ENCODE measurements around the gene MDFI. TPM values are rescaled to one million over a fixed set of nuclear protein-coding genes. Genes with fewer than 3 reads are reported as not detected.

Gene MDFI
- total and polyA plus RNA-seq, 4 donors: 0.24 to 2.8 (median 0.50) TPM; not detected in 1

GRCh38 chr6:41674231-41675000 is 36.1 kb downstream of the MDFI start:
- Histone ChIP-seq H3K4me3 (ENCODE audit: low read depth in 1 of 3, low read length in 3 of 3) (no peak overlapping the region), H3K4me1 (ENCODE audit: control insufficient read depth in 4 of 4, insufficient read depth in 4 of 4, low read length in 3 of 4) (no peaks in the 10 kb centered on the region), H3K27me3 (ENCODE audit: control insufficient read depth in 4 of 4, insufficient read depth in 4 of 4, low read length in 3 of 4) (peaks cover 0 to 3% (median 2%) of the 10 kb centered on the region in 4 donors), H3K36me3 (ENCODE audit: control insufficient read depth in 4 of 4, insufficient read depth in 3 of 4, low read depth in 1 of 4, low read length in 3 of 4) (no peaks in the 10 kb centered on the region), H3K9me3 (ENCODE audit: control insufficient read depth in 4 of 4, low read length in 3 of 4) (no peaks in the 10 kb centered on the region), H3K27ac (ENCODE audit: low read depth in 1 of 2, low read length in 2 of 2) (no peak overlapping the region), H3K9ac (ENCODE audit: low read depth in 1 of 2, low read length in 2 of 2) (no peak overlapping the region)
- WGBS: 88% methylated on average over 7 of the region's 7 CpGs
- no peak for DNase-seq (ENCODE audit: low spot score)
- no peak for TF ChIP-seq JUND (IDR thresholded peaks at IDR 0.05)
- TF ChIP-seq, protein P1, sequence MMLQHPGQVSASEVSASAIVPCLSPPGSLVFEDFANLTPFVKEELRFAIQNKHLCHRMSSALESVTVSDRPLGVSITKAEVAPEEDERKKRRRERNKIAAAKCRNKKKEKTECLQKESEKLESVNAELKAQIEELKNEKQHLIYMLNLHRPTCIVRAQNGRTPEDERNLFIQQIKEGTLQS (IDR thresholded peaks at IDR 0.05): no peak
- TF ChIP-seq REST (IDR thresholded peaks at IDR 0.05): no peak
- no peak for TF ChIP-seq NR2F2 (IDR thresholded peaks at IDR 0.05)
- TF ChIP-seq RXRA (IDR thresholded peaks at IDR 0.05): no peak
- TF ChIP-seq, protein P2, sequence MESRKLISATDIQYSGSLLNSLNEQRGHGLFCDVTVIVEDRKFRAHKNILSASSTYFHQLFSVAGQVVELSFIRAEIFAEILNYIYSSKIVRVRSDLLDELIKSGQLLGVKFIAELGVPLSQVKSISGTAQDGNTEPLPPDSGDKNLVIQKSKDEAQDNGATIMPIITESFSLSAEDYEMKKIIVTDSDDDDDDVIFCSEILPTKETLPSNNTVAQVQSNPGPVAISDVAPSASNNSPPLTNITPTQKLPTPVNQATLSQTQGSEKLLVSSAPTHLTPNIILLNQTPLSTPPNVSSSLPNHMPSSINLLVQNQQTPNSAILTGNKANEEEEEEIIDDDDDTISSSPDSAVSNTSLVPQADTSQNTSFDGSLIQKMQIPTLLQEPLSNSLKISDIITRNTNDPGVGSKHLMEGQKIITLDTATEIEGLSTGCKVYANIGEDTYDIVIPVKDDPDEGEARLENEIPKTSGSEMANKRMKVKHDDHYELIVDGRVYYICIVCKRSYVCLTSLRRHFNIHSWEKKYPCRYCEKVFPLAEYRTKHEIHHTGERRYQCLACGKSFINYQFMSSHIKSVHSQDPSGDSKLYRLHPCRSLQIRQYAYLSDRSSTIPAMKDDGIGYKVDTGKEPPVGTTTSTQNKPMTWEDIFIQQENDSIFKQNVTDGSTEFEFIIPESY (IDR thresholded peaks at IDR 0.05): no peak
- TF ChIP-seq RAD21 (IDR thresholded peaks at IDR 0.05): no peak
- no peak for TF ChIP-seq HNF4G (IDR thresholded peaks at IDR 0.05)
- no peak for TF ChIP-seq FOXA2 (IDR thresholded peaks at IDR 0.05)
- no peak for TF ChIP-seq FOXA1 (IDR thresholded peaks at IDR 0.05)
- no peak for TF ChIP-seq MAX (IDR thresholded peaks at IDR 0.05)
- TF ChIP-seq SP1 (IDR thresholded peaks at IDR 0.05): no peak
- no peak for TF ChIP-seq EGR1 (IDR thresholded peaks at IDR 0.05; ENCODE audit: low read depth in 2 of 2)
- TF ChIP-seq CTCF (IDR thresholded peaks at IDR 0.05; ENCODE audit: low read depth, low read length, missing input control): no peak

All from liver (tissue), 9 donors.